ENCODE data around the gene PTGR2. TPM values are rescaled to one million over a fixed set of nuclear protein-coding genes. Genes with fewer than 3 reads are reported as not detected.
"Not testable (repeated sequence)": the region's sequence is repeated elsewhere in the genome, so short reads cannot be mapped to it uniquely, and the experiment has no call there.

Gene PTGR2
- total RNA-seq, result 2.0 and 2.2 TPM in 2 replicates

DNA sequence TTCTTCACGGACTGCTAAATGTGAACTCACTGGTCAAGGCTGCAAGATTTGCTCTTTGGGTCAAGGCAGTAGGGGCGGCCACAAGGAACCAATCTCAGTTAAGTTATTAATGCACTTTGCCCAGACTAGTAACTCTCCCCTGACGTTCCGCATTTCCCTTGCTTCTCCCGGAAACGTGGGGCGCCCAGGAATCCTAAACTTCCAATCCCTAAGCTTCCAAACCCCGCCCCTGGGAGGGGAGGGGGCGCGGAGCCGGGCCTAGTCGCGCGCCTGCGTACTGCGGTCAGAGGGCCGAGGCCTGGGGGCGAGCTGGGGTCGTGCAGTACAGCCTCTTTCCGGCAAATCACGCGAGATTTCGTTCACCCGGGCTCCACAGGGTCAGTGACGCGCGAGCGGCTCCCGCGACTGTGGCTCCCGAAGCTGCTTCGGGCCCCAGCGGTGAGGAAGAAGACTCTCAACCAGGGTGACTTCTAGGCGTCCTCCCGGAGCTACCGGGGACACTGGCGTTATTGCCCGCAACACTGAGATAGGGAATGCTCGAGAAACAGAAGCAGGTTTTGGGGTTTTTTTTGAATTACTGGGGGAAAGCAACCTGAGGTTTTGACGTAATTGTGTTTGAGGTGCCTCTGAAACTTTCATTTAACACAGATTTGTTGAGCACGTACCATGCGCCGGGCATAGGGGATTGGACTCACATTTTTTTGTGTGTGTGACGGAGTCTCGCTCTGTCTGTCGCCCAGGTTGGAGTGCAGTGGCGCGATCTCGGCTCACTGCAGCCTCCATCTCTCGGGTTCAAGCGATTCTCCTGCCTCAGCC lies at the start of gene PTGR2:
PTGR2 (plus strand) TSS at position 265 of the 816 bp plus-strand sequence. CDS start 7,032 bp downstream, outside the sequence.
- DNase-seq, result peak; percentile 98

- peak; percentile 44 for DNase-seq
These were observed 49.0 kb upstream of the PTGR2 start for GRCh38 chr14:73802431-73803188.

GRCh38 chr14:73804636-73805035 lies 47.0 kb upstream of the PTGR2 start:
- no peak for DNase-seq

- DNase-seq, result no peak
These were observed 44.2 kb upstream of the PTGR2 start for GRCh38 chr14:73807457-73807856.

GRCh38 chr14:73809391-73809790 lies 42.2 kb upstream of the PTGR2 start:
- DNase-seq, result no peak

GRCh38 chr14:73810478-73811163 lies 41.0 kb upstream of the PTGR2 start:
- DNase-seq, result no peak

GRCh38 chr14:73811164-73811503 lies 40.5 kb upstream of the PTGR2 start:
- no peak for DNase-seq

DNA sequence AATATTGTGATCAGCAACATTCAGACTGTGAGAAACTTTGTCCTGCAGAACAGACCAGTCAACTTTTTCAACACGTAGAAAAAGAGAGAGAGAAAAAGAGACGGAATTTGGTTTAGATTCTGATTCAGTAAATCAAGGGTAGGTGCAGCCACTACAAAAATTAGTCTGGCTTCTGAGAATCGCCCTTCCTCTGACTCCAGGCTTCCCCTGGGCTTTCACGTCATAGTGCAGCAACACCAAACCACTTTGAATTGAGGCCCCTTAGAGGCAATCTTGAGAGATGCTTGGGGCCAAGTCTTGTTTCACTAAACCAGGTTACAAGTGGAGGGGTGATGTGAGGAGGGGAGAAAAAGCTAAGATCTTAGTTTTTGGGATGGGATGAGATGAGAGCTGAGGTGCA lies 37.5 kb upstream of the PTGR2 start:
- no peak for DNase-seq

DNA sequence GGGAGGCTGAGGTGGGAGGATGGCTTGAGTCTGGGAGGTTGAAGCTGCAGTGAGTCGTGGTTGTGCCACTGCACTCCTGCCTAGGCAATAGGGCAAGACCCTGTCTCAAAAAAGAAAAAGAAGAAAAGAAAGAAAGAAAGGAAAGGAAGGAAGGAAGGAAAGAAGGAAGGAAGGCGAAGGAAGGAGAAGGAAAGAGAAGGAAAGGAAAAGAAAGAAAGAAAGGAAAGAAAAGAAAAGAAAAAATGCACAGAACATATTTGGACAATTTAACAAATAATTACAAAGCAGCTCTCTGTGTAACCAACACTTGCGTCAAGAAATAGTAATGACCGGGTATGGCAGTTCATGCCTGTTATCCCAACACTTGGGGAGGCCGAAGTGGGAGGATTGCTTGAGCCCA lies 35.8 kb upstream of the PTGR2 start:
- no peak for DNase-seq

GRCh38 chr14:73816393-73816816 lies 35.2 kb upstream of the PTGR2 start:
- peak; percentile 28 for DNase-seq

DNA sequence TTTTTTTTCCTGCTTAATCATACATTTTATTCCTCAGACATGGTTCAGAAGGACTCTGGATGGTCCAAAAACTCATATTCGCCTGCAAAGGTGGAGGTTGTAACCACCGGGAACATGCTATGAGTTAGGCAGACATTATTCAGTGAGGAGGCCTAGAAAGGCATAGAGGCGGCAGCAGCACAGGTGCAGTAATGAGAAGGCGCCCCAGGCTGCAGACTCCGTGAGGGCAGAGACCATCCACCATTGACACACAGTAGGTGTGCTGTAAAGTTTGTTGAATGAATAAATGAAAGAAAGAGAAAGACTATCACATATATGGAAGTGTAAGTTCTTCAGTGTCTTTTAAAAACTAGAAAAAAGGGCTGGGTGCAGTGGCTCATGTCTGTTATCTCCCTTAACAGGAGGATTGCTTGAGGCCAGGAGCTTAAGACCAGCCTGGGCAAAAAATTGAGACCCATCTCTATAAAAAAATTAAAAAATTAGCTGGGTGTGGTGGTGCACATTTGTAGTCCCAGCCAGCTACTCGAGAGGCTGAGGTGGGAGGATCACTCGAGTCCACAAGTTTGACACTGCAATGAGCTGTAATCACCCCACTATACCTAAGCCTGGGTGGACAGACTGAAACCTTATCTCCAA lies 34.5 kb upstream of the PTGR2 start:
- no peak for DNase-seq

GRCh38 chr14:73818821-73819220 lies 32.8 kb upstream of the PTGR2 start:
- no peak for DNase-seq

- no peak for DNase-seq
These were observed 31.0 kb upstream of the PTGR2 start for GRCh38 chr14:73820631-73821030.

- DNase-seq, result no peak
These were observed 28.2 kb upstream of the PTGR2 start for GRCh38 chr14:73823339-73823885.

DNA sequence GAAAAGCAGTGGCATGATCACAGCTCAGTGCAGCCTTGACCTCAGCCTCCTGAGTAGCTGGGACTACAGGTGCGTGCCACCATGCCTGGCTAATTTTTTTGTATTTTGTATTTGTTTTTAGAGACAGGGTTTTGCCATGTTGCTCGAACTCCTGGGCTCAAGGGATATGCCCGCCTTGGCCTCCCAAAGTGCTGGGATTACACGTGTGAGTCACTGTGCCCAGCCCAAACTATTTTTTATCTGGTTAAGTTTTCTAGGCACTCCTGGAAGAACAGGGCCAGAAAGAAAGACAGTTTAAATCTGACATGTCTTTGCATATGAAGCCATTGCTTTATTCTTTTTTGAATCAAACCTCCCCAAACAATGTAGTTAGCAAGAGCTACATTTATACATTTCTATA lies 27.5 kb upstream of the PTGR2 start:
- no peak for DNase-seq

DNA sequence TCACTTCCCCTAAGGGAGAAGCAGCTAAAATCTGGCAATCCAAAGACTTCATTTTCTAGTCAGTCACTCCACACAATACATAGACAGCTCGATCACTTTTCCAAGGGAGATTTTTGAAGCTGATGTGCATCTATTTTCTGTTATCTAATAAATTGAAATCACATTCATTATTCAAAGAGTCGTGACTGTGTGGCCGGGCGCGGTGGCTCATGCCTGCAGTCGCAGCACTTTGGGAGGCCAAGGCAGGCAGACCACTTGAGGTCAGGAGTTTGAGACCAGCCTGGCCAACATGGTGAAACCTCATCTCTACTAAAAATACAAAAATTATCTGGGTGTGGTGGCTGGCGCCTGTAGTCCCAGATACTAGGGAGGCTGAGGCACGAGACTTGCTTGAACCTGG lies 27.1 kb upstream of the PTGR2 start:
- DNase-seq, result no peak

GRCh38 chr14:73825551-73826188 lies 26.0 kb upstream of the PTGR2 start:
- DNase-seq, result peak; percentile 92

GRCh38 chr14:73827190-73827589 lies 24.4 kb upstream of the PTGR2 start:
- not testable (repeated sequence) for DNase-seq

- DNase-seq, result no peak
These were observed 22.6 kb upstream of the PTGR2 start for GRCh38 chr14:73829071-73829470.

DNA sequence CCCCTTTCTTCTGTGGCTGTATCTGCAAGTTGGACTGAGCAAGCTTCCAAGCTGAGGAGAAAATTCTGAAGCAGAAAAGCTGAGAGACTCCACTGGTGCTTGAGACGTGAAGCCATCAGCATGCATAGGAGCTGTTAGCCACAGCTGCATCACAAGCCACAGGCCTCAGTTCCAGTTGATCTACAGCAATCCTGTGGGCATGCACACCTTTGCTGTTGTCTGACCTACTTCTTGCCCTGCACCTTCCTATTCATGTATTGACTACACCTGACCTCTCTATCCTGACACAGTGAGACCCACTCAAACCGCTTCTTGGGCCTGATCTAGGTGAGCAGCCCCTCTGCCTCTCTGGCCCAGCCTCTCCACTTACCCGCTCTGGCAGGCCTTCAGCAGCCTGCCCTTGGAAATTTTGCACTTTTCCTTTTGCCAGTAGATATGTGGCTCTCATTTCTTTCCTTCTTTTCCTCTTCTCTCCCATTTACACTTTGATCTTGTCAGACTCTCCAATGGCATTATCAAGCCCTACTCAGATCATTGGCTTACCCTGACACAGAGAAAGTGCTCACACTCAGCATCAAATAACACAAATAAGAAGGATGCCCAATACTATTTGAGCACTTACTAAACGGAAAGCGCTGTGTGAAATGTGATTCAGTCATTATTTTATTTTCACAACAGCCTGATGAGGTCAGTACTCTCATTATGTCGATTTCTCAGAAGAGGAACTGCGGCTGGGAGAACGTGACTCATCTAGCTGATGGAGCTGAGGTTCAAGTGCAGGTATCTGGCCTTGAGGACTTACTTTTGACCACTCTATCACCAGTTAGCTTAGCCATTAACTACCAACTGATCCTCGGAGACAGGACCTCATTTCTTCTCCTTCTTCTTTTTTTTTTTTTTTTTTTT lies 21.9 kb upstream of the PTGR2 start:
- peak; percentile 83 for DNase-seq

GRCh38 chr14:73833034-73833433 lies 18.6 kb upstream of the PTGR2 start:
- no peak for DNase-seq

Data from dermis blood vessel endothelial cell (primary cell).